DOHH2 (cell line): ENCODE data around the gene BRMS1.
A peak's percentile ranks its signal among the peaks of the same experiment; 100 is the strongest.
"Not testable (repeated sequence)": the region's sequence is repeated elsewhere in the genome, so short reads cannot be mapped to it uniquely, and the experiment has no call there.

ENCODE experiments used
- H3F3A ChIP-seq: fragments of 200-600 bp; sonication (generic), shearing (Covaris generic); 2 replicates; pipeline ENCODE4 v1.6.0; 2016; ENCODE audit warnings: antibody characterized with exemption, mild to moderate bottlenecking; ENCODE audit not compliant: control insufficient read depth, insufficient read depth
- H3K27ac ChIP-seq: fragments of 200-600 bp; sonication (generic); 2 replicates; pipeline ENCODE4 v1.5.1; 2014; ENCODE audit warnings: low read depth, mild to moderate bottlenecking, low read length, moderate library complexity
- H3K27me3 ChIP-seq: fragments of 200-600 bp; sonication (generic); 2 replicates; pipeline ENCODE4 v1.6.1; 2014; ENCODE audit warnings: mild to moderate bottlenecking, low read length, mixed read lengths; ENCODE audit not compliant: control insufficient read depth
- H3K36me3 ChIP-seq: fragments of 200-600 bp; sonication (generic); 2 replicates; pipeline ENCODE4 v1.6.1; 2014; ENCODE audit warnings: mild to moderate bottlenecking, low read length, moderate library complexity, mixed read lengths; ENCODE audit not compliant: control insufficient read depth
- H3K4me1 ChIP-seq: fragments of 200-600 bp; sonication (generic); 2 replicates; pipeline ENCODE4 v1.6.1; 2014; ENCODE audit warnings: mild to moderate bottlenecking, low read length, mixed read lengths; ENCODE audit not compliant: control insufficient read depth
- H3K4me2 ChIP-seq: fragments of 200-600 bp; sonication (generic); 2 replicates; pipeline ENCODE4 v1.6.0; 2014; ENCODE audit warnings: mild to moderate bottlenecking, low read length, moderate library complexity
- H3K4me3 ChIP-seq: fragments of 200-600 bp; sonication (generic); 2 replicates; pipeline ENCODE4 v1.5.1; 2014; ENCODE audit warnings: mild to moderate bottlenecking, low read length, mixed read lengths
- H3K79me2 ChIP-seq: fragments of 200-600 bp; sonication (generic); 2 replicates; pipeline ENCODE4 v1.6.1; 2014; ENCODE audit warnings: mild to moderate bottlenecking, low read length, mixed read lengths; ENCODE audit not compliant: control insufficient read depth
- H3K9me2 ChIP-seq: fragments of 200-600 bp; sonication (generic); replicated peaks from 2 replicates; pipeline ENCODE4 v1.6.1; 2014; ENCODE audit warnings: mild to moderate bottlenecking, low read length, mixed read lengths; ENCODE audit not compliant: control insufficient read depth
- H3K9me3 ChIP-seq: fragments of 200-600 bp; sonication (generic); 2 replicates; pipeline ENCODE4 v1.6.1; 2014; ENCODE audit warnings: antibody characterized with exemption, low read length, mixed read lengths; ENCODE audit not compliant: control insufficient read depth, insufficient read depth
- H4K20me1 ChIP-seq: fragments of 200-600 bp; sonication (generic); 2 replicates; pipeline ENCODE4 v1.6.0; 2014; ENCODE audit warnings: low read depth, mild to moderate bottlenecking, antibody characterized with exemption, low read length, moderate library complexity; ENCODE audit not compliant: control insufficient read depth, insufficient read depth
- EZH2phosphoT487 ChIP-seq: fragments of 200-600 bp; sonication (generic); IDR thresholded peaks from 2 replicates; pipeline ENCODE4 v1.6.1; 2017; ENCODE audit warnings: borderline replicate concordance, mild to moderate bottlenecking, antibody characterized with exemption, low read length, moderate library complexity, mixed read lengths
- TF ChIP-seq, protein P1 (sequence below): fragments of 200-600 bp; sonication (generic); IDR thresholded peaks from one replicate; pipeline ENCODE4 v1.5.1; 2014; ENCODE audit warnings: antibody characterized with exemption, mild to moderate bottlenecking, low read depth, low read length; ENCODE audit not compliant: poor library complexity, severe bottlenecking

Gene BRMS1

GRCh38 chr11:66311965-66312548 is 32.8 kb downstream of the BRMS1 start:
- TF ChIP-seq EZH2phosphoT487 = no peak
- TF ChIP-seq, protein P1, sequence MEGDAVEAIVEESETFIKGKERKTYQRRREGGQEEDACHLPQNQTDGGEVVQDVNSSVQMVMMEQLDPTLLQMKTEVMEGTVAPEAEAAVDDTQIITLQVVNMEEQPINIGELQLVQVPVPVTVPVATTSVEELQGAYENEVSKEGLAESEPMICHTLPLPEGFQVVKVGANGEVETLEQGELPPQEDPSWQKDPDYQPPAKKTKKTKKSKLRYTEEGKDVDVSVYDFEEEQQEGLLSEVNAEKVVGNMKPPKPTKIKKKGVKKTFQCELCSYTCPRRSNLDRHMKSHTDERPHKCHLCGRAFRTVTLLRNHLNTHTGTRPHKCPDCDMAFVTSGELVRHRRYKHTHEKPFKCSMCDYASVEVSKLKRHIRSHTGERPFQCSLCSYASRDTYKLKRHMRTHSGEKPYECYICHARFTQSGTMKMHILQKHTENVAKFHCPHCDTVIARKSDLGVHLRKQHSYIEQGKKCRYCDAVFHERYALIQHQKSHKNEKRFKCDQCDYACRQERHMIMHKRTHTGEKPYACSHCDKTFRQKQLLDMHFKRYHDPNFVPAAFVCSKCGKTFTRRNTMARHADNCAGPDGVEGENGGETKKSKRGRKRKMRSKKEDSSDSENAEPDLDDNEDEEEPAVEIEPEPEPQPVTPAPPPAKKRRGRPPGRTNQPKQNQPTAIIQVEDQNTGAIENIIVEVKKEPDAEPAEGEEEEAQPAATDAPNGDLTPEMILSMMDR = peak; percentile 97
- Histone ChIP-seq H3K4me3 (peak overlapping the region; percentile 82), H3K79me2 (no peaks in the 10 kb centered on the region), H3K9me3 (no peaks in the 10 kb centered on the region), H3K4me2 (peak overlapping the region; percentile 87), H3F3A (no peaks in the 10 kb centered on the region), H3K36me3 (no peaks in the 10 kb centered on the region), H3K9me2 (no peaks in the 10 kb centered on the region), H3K27me3 (no peaks in the 10 kb centered on the region), H4K20me1 (no peaks in the 10 kb centered on the region), H3K27ac (peak overlapping the region; percentile 77), H3K4me1 (peaks cover 25% of the 10 kb centered on the region)

DNA sequence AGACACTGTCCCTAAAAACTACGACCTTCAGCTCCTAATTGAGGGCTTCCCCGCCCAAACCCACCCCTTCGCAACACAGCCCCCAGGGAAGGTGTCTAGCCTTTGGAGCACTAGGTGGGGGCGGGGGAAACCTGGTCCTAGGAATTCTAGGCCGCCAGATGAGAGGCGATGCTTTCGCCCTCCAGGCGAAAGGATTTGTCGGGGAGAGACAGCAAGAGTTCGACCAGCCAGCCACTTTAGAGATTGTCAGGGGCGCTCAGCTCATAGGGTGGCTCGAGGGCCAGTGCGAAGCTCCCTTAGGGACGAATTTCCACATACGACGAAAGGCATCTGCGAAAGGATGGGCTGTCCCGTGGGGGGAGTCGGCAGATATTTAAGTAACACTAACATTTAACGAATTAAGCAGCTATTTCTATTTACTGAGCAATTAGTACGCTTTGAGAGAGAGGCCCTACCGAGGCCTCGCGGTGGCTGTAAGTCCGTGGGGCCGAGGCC is 33.4 kb downstream of the BRMS1 start:
- H3K9me3 ChIP-seq = no peaks in the 10 kb centered on the region
- H3K79me2 ChIP-seq = no peaks in the 10 kb centered on the region
- H4K20me1 ChIP-seq = no peaks in the 10 kb centered on the region
- H3K27me3 ChIP-seq = no peaks in the 10 kb centered on the region
- TF ChIP-seq EZH2phosphoT487 = no peak
- TF ChIP-seq, protein P1 = no peak
- H3K27ac ChIP-seq = peak overlapping the region; percentile 77
- H3F3A ChIP-seq = no peaks in the 10 kb centered on the region
- no peaks in the 10 kb centered on the region for H3K36me3 ChIP-seq
- H3K9me2 ChIP-seq = no peaks in the 10 kb centered on the region
- peak overlapping the region; percentile 87 for H3K4me2 ChIP-seq
- peaks cover 20% of the 10 kb centered on the region for H3K4me1 ChIP-seq
- H3K4me3 ChIP-seq = peak overlapping the region; percentile 82

GRCh38 chr11:66310803-66311440 is 34.0 kb downstream of the BRMS1 start:
- not testable (repeated sequence) for H3K27ac ChIP-seq, H3F3A ChIP-seq, H3K27me3 ChIP-seq, H4K20me1 ChIP-seq, H3K4me2 ChIP-seq, H3K9me3 ChIP-seq, H3K9me2 ChIP-seq, H3K36me3 ChIP-seq, H3K4me3 ChIP-seq, H3K79me2 ChIP-seq
- H3K4me1 ChIP-seq = peaks cover 17% of the 10 kb centered on the region

GRCh38 chr11:66310324-66310723 is 34.6 kb downstream of the BRMS1 start:
- Histone ChIP-seq H4K20me1 (no peaks in the 10 kb centered on the region), H3K4me2 (no peak overlapping the region), H3K36me3 (no peaks in the 10 kb centered on the region), H3K27me3 (no peaks in the 10 kb centered on the region; the same call in 1 of the 2 replicates), H3K79me2 (no peaks in the 10 kb centered on the region), H3K4me1 (peaks cover 17% of the 10 kb centered on the region), H3K27ac (no peak overlapping the region), H3K9me3 (no peaks in the 10 kb centered on the region), H3F3A (no peaks in the 10 kb centered on the region), H3K9me2 (no peaks in the 10 kb centered on the region), H3K4me3 (no peak overlapping the region)
- TF ChIP-seq, protein P1 = no peak
- TF ChIP-seq EZH2phosphoT487 = no peak
